HTR-8/SVneo (cell line): ENCODE measurements around the gene NTM.

ENCODE experiments used
- DNase-seq: peaks from one replicate; pipeline ENCODE4 v3.0.0; 2011; ENCODE audit warnings: low spot score, mixed read lengths; ENCODE audit not compliant: insufficient read length
- FAIRE-seq: peaks from 2 replicates; lab custom pipeline; 2011; peaks lifted over from hg19 to GRCh38; lab: Jason Lieb, UNC

The NTM gene

DNA sequence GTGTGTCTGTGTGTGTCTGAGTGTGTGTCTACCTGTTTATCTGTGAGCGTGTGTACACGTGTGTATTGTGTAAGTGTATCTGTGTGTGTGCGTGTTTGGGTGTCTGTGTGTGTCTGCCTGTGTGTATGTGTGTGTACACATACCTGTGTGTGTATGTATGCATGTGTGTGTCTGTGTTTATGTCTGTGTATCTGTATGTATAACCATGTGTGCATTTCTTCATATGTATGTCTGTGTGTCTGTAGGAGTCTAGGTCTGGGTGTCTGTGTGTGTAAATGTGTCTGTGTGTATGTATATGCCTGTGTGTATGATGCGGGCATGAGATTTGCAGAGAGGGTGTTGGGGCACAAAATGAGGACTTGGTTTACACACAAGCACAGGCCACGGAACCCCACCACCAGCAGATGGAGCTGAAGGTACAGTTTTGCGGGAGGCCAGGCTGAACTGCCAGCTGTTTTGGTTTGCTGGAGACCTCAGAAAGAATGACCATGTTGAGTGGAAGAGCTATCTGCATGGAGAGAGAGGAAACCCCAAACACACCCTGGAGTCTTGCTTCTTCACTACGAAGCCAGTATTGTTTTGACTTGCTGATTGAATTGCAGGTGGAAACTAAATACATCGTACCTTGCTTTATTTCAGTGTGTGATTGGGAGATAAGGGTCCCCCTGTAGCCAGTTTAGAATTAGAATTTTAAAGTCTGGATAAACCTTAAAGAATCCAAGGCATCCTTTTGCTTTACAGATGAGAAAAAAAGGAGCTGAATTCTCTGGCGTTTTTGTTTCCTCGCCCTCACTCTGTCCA, 497.2 kb downstream of the NTM start:
- peak; percentile 44 for FAIRE-seq
- peak; percentile 61 for DNase-seq

DNA sequence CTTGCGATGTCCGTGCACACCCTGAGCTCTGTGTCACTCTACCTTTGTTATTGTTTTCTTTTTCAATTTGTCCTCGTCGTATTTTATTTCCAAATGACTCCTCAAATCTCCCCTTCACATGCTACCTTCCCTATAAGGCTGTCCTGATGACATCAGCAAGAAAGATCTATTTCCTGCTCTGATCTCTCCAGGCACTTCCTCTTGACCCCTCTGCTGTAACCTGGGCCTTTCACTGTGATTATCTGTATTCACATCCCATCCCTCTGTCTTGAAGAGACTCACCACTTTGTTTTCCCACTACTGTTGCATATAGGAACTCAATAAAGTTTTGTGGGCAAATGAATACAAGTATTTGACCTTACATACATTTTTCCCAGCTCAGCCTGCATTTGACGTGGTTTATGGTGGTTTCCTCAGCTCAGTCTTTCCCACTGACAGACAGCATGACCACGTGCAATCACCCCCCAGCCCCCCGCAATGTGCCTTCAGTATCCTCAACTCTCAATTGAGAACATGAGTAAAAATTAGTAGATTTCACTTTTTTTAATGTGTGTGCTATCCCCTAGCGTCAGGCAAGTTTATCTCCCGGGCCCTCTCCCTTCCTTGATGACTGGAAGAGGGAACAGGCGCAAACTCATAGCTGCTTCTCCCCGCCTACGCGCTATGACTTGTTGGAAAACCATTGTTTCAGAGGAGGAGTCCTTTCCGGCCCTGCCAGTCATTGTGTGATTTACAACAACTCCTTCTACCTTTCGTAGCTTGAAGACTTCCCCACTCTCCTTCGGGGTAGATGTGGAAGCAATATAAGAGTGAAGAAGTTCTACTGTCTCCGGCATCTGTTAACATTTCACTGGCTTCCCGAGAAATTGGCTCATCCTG, 498.5 kb downstream of the NTM start:
- no peak for FAIRE-seq
- no peak for DNase-seq

DNA sequence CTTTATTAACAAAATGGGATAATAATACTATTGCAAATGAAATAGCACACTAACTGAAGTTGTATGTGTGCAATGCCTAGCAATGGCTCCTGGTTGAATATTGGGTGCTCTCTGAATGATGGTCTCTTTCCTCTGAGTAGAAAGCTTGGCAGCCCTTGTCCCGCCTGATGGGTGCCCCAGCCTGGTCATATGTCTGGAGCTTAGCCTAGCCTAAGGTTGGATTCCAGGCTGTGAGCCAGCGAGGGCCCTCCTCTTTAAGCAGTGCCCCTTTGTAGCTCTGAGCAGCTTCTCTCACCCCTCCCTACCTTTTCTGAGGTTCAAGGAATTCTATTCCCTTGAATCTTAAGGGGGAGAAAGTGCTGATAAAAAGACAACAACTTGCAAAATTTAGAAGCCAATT, 499.9 kb downstream of the NTM start:
- FAIRE-seq (no peak), DNase-seq (no peak)

DNA sequence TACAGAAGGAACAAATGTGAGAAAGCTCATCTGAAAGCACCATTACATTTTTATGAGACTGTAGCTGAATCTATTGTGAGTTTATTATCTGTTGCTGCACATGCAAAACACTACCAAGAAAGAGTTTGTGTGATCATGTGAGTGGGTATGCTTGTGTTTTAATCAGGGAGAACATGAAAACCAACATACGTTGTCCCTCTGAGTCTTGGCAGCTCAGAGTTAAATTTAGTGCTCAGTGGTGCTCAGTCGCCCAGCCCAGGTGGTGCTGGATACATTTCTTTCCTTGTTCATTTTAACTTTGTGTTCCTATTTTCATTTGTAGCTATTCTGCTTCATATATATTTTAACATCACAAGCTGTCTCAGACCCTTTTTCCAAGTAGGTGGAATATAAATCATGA, 500.6 kb downstream of the NTM start:
- FAIRE-seq (no peak), DNase-seq (no peak)

DNA sequence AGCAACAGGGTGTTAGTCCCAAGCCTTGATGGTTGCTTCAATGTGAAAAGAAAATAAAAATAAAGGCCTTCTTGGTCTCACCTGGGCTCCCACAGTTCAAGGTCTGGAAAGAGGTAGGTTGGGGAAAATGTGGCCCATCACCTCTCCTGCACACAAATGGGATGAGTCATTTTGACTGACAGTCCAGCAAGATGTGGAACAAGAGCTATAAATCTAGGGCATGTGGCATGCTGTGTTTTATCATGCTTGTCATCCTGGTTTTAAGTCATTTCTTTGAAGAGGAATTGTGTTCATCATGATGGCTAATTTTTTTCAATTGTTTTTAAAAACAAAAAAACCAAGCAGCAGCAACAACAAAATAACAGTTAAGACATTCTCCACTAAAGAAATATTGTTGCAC, 503.7 kb downstream of the NTM start:
- no peak for FAIRE-seq

DNA sequence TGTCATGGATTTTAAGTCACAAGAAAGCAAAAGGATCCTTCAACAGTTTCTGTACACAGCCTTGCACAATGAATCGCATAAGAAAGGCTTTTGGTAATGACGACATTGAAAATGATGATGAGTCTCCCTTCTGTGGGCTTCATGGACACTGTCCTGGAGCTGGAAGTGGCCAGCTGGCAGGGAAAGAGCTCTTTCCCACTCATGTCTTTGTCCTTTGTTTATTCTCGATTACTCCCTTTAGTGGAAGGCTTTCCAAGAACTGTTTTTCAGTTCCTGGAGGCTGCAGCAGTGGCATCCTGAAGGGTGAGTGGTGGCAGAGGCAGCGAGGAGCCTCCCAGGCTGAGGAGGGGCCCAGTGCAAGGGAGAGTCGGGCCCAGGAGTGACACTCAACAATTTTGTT, 505.2 kb downstream of the NTM start:
- DNase-seq (no peak), FAIRE-seq (no peak)

More for the DNA sequence above, 503.7 kb downstream of the NTM start:
- no peak for DNase-seq

DNA sequence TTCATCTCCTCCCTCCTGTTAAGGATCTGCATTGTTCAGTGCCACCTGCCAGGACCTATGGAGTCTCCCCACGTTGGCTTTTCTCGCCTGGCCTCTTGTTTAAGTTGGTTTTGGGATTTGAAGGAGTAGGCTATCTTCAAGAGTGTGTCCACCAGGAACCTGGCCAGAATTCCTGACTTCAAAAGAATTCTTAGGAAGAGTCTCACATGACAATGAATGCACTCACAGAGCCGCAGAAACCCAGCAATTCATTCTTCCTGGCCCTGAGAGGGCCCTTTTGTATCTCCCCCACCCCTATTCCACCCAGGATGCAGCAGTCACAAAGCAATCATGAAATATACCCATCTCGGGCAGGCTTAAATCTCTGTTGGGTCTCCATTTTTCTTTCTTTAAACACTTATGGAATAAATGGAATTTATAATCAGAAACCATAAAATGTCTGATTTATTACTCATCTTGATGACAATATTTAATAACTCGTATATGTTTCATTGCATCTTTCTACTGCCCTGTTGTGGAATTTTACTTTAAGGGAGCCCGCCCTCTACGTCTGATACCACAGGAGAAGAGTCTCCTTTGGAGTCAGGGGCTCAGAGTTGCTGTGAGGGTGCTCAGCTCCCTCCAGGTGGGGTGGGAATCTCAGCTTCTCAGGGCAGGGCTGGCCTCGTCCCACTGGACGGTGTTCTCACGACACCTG, 507.0 kb downstream of the NTM start:
- FAIRE-seq (no peak), DNase-seq (no peak)

DNA sequence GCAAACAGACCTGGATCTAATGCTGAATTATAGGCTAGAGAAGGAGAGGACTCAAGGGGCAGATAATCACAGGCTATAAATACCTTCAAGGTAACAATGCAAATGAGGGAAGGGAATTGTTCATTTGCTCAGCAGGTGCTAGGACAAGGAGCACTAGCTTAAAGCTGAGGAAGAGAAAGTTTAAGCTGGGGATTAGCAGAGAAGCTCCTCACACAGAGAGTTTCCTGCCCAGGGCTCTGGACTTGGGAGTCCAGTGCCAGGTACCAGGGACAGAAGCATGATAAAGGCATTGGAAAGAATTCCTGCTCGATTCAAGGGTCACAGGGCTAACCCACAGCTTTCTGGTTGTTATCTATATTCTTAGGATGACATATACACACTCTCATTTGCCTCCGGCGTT, 509.9 kb downstream of the NTM start:
- FAIRE-seq = no peak

DNA sequence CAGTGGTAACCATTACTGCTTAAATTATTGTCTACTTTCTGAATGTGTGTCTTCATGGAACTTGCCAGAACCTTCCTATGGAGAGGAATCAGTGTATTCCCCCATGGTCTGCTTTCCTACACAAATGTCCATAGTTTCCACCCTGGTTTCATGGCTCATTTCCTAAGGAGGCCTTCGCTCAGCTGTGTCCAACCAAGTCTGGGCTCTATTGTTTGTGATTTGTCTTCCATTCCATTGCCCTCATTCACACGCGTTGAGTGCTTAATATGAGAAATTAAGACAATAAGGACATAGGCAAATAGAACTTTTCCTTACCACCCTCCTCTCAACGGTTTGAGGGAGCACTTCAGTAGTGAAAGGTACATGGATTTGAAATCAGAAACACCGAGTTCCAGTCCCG, 510.6 kb downstream of the NTM start:
- DNase-seq = no peak
- FAIRE-seq = no peak

More for the DNA sequence above, 509.9 kb downstream of the NTM start:
- DNase-seq = no peak

DNA sequence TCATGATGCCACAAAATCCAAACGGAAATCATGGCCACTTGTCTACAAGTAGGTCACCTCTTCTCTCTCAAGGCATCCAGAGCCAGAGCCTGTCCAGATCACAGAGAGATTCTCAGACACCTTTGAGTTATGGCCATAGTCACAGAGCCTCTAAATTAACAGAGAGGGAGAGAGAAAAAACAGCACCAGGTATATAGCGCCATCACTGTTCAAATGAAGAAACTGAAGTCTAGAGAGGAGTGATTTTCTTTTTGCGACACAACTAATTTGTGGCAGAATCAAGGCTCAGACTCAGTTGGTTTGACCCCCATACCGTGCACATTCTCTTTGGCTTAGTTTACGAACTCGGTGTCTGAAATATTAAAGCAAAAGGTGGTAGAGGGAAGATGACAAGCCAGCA, 512.9 kb downstream of the NTM start:
- FAIRE-seq = no peak
- DNase-seq = no peak

DNA sequence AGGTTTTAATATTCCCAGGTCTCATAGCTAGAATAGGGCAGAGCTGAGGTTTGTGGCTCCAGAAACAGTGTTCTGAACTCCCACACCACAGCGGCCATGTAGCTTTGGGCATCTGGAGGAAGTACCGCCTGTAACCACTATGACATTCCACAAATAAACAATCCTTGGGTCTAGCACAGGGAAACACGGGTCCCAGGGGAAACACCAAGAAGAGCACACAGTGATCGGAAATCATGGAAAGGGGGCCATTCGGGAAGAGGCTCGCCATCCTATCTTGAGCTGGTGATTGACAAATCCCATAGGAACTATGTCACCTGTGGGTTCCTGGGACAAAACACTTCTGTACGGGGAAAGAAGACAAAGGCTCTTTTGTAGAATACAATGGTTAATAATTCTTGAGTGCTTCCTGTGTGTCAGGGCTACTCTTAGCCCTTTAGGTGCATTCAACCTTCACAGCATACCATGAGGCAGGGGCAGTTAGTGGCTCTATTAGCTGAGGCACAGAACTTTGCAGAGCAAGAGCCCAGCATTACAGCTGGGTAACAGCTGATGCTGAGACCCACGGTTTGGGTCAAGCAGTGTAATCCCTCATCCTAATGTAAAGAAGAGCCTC, 514.2 kb downstream of the NTM start:
- FAIRE-seq (no peak), DNase-seq (no peak)

DNA sequence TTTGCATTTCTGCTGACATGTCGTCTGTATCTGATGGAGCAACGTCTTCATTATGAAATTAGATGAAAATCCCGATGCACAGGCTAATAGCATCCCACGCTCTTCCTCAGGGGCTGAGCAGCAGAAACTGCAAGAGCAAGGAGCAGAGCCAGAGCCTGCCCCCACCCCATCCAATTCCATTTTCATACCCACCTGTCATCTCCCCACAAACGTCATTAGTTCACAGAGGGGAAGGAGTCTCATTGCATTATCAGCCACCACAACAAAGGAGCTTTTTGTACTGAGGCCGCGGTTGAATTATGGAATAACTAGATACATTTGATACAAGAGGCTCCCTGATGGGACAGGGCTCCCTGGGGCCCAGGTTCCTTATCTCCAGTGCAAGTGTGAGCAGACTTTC, 515.0 kb downstream of the NTM start:
- DNase-seq = no peak
- FAIRE-seq = no peak

DNA sequence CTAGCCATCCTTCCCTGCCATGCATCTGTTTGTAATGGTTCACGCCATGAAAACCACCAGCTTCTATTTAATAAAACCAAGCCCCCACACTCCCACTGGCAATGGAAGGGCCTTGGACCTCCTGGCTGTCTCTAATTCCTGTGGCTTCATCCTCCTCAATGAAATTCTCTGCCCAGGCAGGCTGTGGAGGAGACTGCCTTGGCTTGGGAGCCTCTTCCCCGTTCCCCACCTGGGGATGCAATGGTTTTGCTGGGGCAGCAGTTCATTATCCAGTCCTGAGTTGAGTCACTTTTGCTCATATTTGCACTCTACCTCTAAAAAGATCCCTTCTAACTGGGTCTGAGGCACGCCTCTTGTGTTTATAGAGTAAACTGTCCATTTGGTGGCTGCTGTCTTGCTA, 515.8 kb downstream of the NTM start:
- FAIRE-seq = no peak
- DNase-seq = no peak

DNA sequence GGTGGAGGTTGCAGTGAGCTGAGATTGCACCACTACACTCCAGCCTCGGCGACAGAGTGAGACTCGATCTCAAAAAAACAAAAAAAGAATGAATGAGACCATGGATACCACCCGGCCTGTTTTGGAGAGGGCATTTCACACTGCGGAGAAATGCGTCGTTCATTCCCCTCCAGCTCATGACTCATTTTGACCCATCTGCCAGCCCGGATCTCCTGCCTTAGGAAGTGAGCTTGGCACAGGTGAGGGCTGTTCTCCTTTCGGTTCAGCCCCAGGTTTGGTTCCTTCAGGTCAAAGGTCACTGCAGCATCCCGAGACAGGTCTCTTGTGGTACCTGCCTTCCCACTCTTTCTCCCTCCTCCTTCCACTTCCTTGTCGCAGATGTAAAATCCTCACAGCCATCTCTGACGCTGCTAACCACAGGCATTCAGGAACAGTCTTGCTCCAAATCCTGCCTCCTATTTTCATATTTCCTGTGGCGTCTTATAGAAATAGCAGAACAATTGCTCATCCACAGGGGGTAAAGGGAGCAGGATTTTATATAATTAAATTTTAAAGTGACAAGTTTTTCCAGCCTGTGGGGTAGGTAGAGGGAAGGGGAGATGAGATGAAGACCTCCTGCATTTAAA, 517.9 kb downstream of the NTM start:
- peak; percentile 45 for DNase-seq
- no peak for FAIRE-seq

DNA sequence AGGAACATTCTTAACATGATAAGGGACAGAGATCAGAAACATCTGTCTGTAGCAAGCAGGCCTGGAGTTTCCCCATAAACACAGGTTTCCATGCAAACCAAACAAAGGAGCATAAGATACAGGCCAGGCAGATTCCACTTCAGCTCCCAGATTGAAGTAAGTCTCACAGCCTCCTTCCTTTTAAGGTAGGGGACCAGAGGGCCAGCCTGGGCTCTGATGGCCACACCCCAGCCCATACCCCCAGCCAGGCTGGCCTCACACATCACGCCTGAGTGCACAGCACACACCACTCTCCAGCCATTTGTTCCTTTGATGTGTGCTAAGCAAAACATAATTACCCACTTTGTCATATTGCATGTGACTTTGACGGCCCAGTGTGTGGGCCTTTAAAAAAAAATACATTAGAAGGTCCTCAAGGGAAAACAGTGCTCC, 518.7 kb downstream of the NTM start:
- DNase-seq (no peak), FAIRE-seq (no peak)

DNA sequence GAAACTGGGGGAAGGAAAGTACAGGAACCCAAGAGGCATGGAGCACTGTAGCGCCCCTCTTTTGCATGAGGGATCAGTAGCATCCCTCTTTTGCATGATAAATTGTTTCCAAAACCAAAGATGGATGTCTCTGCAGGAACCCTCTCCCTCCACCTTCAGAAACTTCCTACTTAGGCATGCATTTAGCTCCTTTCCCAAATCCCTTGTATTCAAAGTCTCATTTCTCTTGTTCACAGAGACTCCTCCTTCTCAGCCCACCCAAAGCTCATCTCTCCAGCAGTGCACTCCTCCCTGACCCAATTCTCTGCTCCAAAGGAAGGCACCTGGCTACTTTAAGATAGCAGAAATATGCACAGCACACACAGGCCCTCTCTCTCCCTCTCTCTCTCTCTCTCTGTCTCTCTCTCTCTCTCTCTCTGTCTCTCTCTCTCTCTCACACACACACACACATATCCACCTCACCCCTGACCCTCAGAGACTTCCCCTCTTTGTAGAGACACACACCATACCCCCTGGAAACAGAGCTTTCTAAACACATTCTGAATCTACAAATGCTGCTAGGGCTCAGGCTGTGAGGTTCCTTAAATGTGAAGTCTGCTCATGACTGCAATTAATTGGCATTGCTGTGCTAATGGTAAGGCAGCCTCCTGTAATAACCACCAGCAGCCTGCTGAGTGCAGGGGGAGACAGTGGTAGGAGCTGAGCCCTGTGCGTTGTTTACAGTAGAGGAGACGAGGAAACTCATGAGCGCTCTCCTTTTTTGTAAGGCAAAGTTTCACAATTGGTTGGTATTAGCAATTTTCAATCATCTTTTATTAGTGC, 519.6 kb downstream of the NTM start:
- FAIRE-seq (no peak), DNase-seq (no peak)

DNA sequence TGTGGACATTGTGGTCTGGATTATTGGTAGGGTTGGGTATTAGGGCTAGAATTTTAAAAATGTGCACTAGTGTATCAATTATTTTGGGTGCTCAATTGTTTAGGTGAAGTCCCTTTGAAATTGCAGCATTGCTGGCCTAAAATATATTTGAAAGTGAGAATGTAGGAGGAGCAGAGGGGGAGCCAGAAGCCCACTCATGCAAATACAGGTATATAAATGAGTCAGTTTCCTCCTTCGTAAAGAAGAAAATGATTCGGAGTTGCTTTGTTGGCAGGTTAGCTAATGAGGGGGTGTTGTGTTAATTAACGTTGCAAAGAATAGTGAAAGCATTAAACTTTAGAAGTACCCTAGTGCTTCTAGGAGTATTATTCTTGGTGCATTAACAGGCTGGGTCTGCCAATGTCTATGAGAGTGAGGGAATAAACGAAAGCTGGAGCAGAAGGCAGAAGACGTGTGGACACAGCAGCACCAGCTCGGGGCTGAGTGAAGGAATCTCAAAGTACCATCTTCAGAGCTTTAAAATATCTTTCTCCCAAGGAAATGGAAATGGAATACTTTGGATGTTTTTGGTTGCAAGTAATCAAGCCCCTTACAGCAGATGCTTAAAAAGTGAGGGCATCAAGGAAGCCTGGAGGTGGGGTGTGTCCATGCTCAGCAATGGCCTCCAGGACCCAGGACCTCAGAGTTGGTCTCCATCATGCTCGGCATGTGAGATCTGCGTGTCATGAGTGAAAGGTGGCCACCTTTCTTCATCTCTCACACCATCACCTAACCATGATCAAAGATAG, 522.9 kb downstream of the NTM start:
- DNase-seq (no peak), FAIRE-seq (no peak)

DNA sequence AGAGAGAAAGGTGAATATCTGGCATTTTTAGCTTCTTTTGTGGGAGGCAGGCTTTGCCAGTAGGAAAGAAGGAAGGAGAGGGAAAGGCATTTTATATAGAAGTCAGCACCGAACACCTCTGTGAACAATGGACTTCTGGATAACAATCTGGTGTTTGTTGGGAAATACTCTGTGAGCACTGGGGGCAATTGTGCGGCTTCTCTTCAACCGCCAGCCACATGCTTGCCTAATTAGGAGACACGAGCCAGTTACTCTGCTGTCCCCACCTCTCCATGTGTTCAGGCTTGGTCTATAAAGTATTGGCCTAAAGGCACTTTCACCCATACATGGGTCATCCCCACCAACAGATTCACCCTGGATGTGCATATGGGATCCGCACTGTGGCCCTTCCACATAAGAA, 523.6 kb downstream of the NTM start:
- DNase-seq = no peak
- FAIRE-seq = no peak
